Keratinocyte (primary cell): ENCODE results near the gene ENPP4. TPM values are rescaled to one million over a fixed set of nuclear protein-coding genes. Genes with fewer than 3 reads are reported as not detected.

Experiments
- DNase-seq: peaks from one replicate; pipeline ENCODE4 v3.0.0-alpha.2; 2011; ENCODE audit warnings: low read depth, missing footprints, low spot score
- FAIRE-seq: peaks from 2 replicates; lab custom pipeline; 2011; peaks lifted over from hg19 to GRCh38; lab: Jason Lieb, UNC
- H2AFZ ChIP-seq: 2 replicates; pipeline ENCODE4 v1.6.0; 2012; ENCODE audit warnings: low read length, control low read depth, inconsistent platforms; ENCODE audit not compliant: control insufficient read depth
- H3K27ac ChIP-seq: 2 replicates; pipeline ENCODE4 v1.5.1; 2011; ENCODE audit warnings: low read length; ENCODE audit not compliant: control insufficient read depth, insufficient read depth
- H3K27me3 ChIP-seq: 3 replicates; pipeline ENCODE4 v1.6.0; 2011; ENCODE audit warnings: low read length; ENCODE audit not compliant: control insufficient read depth, insufficient read depth; ENCODE audit errors: extremely low read depth
- H3K36me3 ChIP-seq, 2 experiments: 2 replicates in 1 of 2; 3 replicates in 1 of 2; pipeline ENCODE4 v1.5.1; 2011; ENCODE audit warnings: low read length in 2 of 2, mild to moderate bottlenecking in 1 of 2; ENCODE audit not compliant: control insufficient read depth in 2 of 2, insufficient read depth in 2 of 2; ENCODE audit errors: extremely low read depth in 1 of 2
- H3K4me1 ChIP-seq: 3 replicates; pipeline ENCODE4 v1.5.1; 2011; ENCODE audit warnings: low read length; ENCODE audit not compliant: control insufficient read depth, insufficient read depth; ENCODE audit errors: extremely low read depth
- H3K4me2 ChIP-seq: 3 replicates; pipeline ENCODE4 v1.6.0; 2011; ENCODE audit warnings: low read depth, low read length; ENCODE audit not compliant: control insufficient read depth, insufficient read depth; ENCODE audit errors: extremely low read depth
- H3K4me3 ChIP-seq, 3 experiments: fragments of 200-600 bp in 1 of 3; sonication (generic) in 1 of 3; 2 replicates in 2 of 3; 3 replicates in 1 of 3; pipeline ENCODE4 v1.5.1; 2011 to 2016; ENCODE audit warnings: low read length in 3 of 3, mild to moderate bottlenecking in 3 of 3, control low read depth in 2 of 3, inconsistent platforms in 1 of 3, low read depth in 1 of 3, mixed read lengths in 1 of 3, mixed run types in 1 of 3, moderate library complexity in 1 of 3; ENCODE audit not compliant: control insufficient read depth in 2 of 3, insufficient read depth in 2 of 3; ENCODE audit errors: extremely low read depth in 1 of 3
- H3K79me2 ChIP-seq: 2 replicates; pipeline ENCODE4 v1.6.0; 2012; ENCODE audit warnings: low read length; ENCODE audit not compliant: control insufficient read depth, insufficient read depth
- H3K9ac ChIP-seq: 3 replicates; pipeline ENCODE4 v1.6.0; 2011; ENCODE audit warnings: low read length; ENCODE audit not compliant: control insufficient read depth, insufficient read depth; ENCODE audit errors: extremely low read depth
- H3K9me1 ChIP-seq: 3 replicates; pipeline ENCODE4 v1.6.0; 2011; ENCODE audit warnings: low read length; ENCODE audit not compliant: control insufficient read depth, insufficient read depth; ENCODE audit errors: extremely low read depth
- H3K9me3 ChIP-seq: 2 replicates; pipeline ENCODE4 v1.5.1; 2012; ENCODE audit warnings: low read depth, low read length; ENCODE audit not compliant: control insufficient read depth
- H4K20me1 ChIP-seq: 3 replicates; pipeline ENCODE4 v1.6.0; 2011; ENCODE audit warnings: low read length; ENCODE audit not compliant: control insufficient read depth, insufficient read depth; ENCODE audit errors: extremely low read depth
- CTCF ChIP-seq, 3 experiments: IDR thresholded peaks in 1 of 3; conservative IDR thresholded peaks in 1 of 3; optimal IDR thresholded peaks in 1 of 3; 2 replicates in 2 of 3; 3 replicates in 1 of 3; pipeline versions ENCODE3 to v1.5.1; 2011; ENCODE audit warnings: low read length in 3 of 3, mild to moderate bottlenecking in 3 of 3, moderate library complexity in 2 of 3, control low read depth in 1 of 3, inconsistent platforms in 1 of 3; ENCODE audit not compliant: insufficient read depth in 2 of 3; ENCODE audit errors: extremely low read depth in 1 of 3
- EZH2 ChIP-seq: IDR thresholded peaks from one replicate; pipeline ENCODE4 v1.6.1; 2012; ENCODE audit warnings: inconsistent platforms, mild to moderate bottlenecking, low read length, moderate library complexity
- dilution Hi-C: fragments of 300-500 bp; cut with MboI; formaldehyde crosslinking; loops from one replicate; pipeline ENCODE4 v1.7.0; 2020; ENCODE audit warnings: low sequenced_read_pairs; ENCODE audit not compliant: extremely low pct_ligation_motif_present
- polyA plus RNA-seq, 5 experiments: library from polyadenylated mRNA; depleted of rRNA in 3 of 5; stranded (reverse) in 3 of 5; stranded (forward) in 1 of 5; unstranded in 1 of 5; fragments of >200 nt; gene quantifications; 1 replicate in 1 of 5; 2 replicates in 3 of 5; 3 replicates in 1 of 5; pipeline versions ENCODE4 v1.2.1 to v1.2.3, GENCODE V29; 2011 to 2012; ENCODE audit warnings: missing spikeins in 2 of 5, low read depth in 1 of 5, low replicate concordance in 1 of 5

ENPP4 gene
- polyA plus RNA-seq, 1 donor (not counting 4 experiments of a cell fraction or from before 2014, with no cell fraction given), result 0.01 TPM

DNA sequence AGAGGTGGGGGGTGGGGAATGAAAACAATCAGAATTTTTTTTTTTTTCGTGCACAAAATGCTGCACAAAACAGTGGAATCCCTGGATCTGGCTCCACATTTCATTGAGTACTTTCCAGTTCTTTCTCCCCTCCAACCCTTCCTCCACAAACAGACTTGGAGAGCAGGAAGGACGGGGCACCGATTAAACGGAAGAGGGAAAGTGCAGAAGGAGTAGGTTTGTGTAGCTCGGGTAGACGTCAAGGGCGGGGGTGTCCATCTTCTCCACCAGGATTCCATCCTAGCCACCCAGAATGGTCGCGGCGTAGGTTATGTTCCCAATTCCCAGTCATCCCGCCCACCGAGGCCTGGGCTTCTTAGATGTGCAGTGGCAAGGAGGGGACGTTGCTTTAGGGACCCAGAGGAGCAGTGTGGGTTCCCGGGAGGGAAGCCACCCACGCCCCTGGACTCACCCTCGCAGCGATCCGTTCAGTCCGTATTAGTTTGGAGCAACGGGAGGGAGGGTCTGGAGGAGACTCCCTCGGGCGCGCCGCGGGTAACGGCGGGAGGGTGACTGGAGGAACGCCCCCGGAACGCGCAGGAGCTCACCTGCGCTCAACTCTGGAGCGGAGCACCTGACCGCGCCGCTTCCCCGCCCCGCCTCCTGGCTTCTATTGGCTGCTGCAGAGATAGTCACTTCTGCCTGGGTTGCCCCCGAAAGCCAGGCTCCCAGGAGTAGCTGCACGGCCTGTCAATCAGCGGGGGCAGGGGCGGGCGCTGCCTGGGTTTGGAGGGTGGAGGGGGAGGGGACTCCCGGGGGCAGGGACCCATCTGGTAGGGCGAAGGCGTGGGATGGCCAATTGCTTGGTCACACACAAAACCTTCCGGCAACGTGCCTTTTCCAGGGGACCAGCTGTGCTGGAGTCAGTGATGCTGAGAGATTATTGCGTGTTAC, 40.8 kb downstream of the ENPP4 start, which contains the start of gene ENPP5:
ENPP5 (minus strand) TSS at position 624 of the 933 bp plus-strand sequence. CDS start 2,718 bp downstream, outside the sequence.
- TF ChIP-seq EZH2, result no peak
- no peak for TF ChIP-seq CTCF (optimal IDR thresholded peaks at IDR 0.05 in 1 of 3, IDR thresholded peaks at IDR 0.05 in 1 of 3, conservative IDR thresholded peaks at IDR 0.05 in 1 of 3; ENCODE audit: extremely low read depth in 1 of 3, insufficient read depth in 2 of 3, low read length in 3 of 3)
- DNase-seq, result no peak
- dilution Hi-C loops, result no loop called here
- Histone ChIP-seq H3K9me1 (no peaks in the 10 kb centered on the region), H3K4me2 (peak within 1 kb of the TSS; percentile 63), H3K9me3 (no peaks in the 10 kb centered on the region), H3K9ac (no peak within 1 kb of the TSS), H3K4me3 (peak within 1 kb of the TSS in 2 of 3 experiments; percentile 20 to 25), H3K36me3 (no peaks in the 10 kb centered on the region), H3K27me3 (peaks cover 15% of the 10 kb centered on the region), H4K20me1 (no peaks in the 10 kb centered on the region), H2AFZ (peak within 1 kb of the TSS; percentile 13), H3K4me1 (no peaks in the 10 kb centered on the region), H3K27ac (no peak within 1 kb of the TSS), H3K79me2 (no peaks in the 10 kb centered on the region)
- no peak for FAIRE-seq

GRCh38 chr6:46172176-46172575, 42.4 kb downstream of the ENPP4 start:
- DNase-seq, result no peak
- no peak for FAIRE-seq
- peaks cover 15% of the 10 kb centered on the region for H3K27me3 ChIP-seq
- no peak overlapping the region for H2AFZ ChIP-seq
- H3K9me1 ChIP-seq, result no peaks in the 10 kb centered on the region
- H4K20me1 ChIP-seq, result no peaks in the 10 kb centered on the region
- no peak overlapping the region for H3K27ac ChIP-seq
- no peaks in the 10 kb centered on the region for H3K9me3 ChIP-seq
- H3K4me3 ChIP-seq, result no peak overlapping the region
- H3K9ac ChIP-seq, result no peak overlapping the region
- H3K36me3 ChIP-seq, result no peaks in the 10 kb centered on the region
- H3K4me2 ChIP-seq, result no peak overlapping the region
- no peaks in the 10 kb centered on the region for H3K79me2 ChIP-seq
- TF ChIP-seq CTCF (optimal IDR thresholded peaks at IDR 0.05 in 1 of 3, IDR thresholded peaks at IDR 0.05 in 1 of 3, conservative IDR thresholded peaks at IDR 0.05 in 1 of 3; ENCODE audit: extremely low read depth in 1 of 3, insufficient read depth in 2 of 3, low read length in 3 of 3) (no peak), EZH2 (no peak)
- dilution Hi-C loops, result no loop called here
- no peaks in the 10 kb centered on the region for H3K4me1 ChIP-seq
